GM19372 (cell line): ENCODE results near the gene PCDHB13.
"Not testable (repeated sequence)": the region's sequence is repeated elsewhere in the genome, so short reads cannot be mapped to it uniquely, and the experiment has no call there.

ENCODE experiments used
- ATAC-seq: cut with Tn5 transposase; IDR thresholded peaks from one replicate; pipeline ENCODE4 v1.9.1; 2021; ENCODE audit warnings: mild to moderate bottlenecking, low read depth, moderate library complexity; ENCODE audit not compliant: unreplicated experiment

The PCDHB13 gene

GRCh38 chr5:141213656-141214339 lies at the start of gene PCDHB13:
TSS of gene PCDHB13 (plus strand) at chr5:141213919. CDS start at chr5:141214124, 205 bp downstream.
- ATAC-seq: not testable (repeated sequence)

- no peak for ATAC-seq
These were observed 41.1 kb upstream of the PCDHB13 start, which contains the start of gene PCDHB7 for GRCh38 chr5:141172381-141173204. TSS of gene PCDHB7 (plus strand) at chr5:141172644. CDS start at chr5:141172836, 192 bp downstream.

GRCh38 chr5:141174291-141175104 lies 39.2 kb upstream of the PCDHB13 start:
- ATAC-seq: not testable (repeated sequence)

GRCh38 chr5:141175933-141176332 lies 37.8 kb upstream of the PCDHB13 start:
- ATAC-seq: no peak

- not testable (repeated sequence) for ATAC-seq
These were observed 36.0 kb upstream of the PCDHB13 start, which contains the start of gene PCDHB8 for GRCh38 chr5:141177577-141178191. TSS of gene PCDHB8 (plus strand) at chr5:141177790. CDS start at chr5:141178035, 245 bp downstream.

- not testable (repeated sequence) for ATAC-seq
These were observed 34.3 kb upstream of the PCDHB13 start for GRCh38 chr5:141179371-141179770.

- not testable (repeated sequence) for ATAC-seq
These were observed 33.8 kb upstream of the PCDHB13 start for GRCh38 chr5:141179876-141180275.

- ATAC-seq: no peak
These were observed 33.4 kb upstream of the PCDHB13 start for GRCh38 chr5:141180313-141180712.

- no peak for ATAC-seq
These were observed 31.5 kb upstream of the PCDHB13 start, which contains the start of gene PCDHB16 for GRCh38 chr5:141182248-141182647. TSS of gene PCDHB16 (plus strand) at chr5:141182387. CDS start at chr5:141182560, 173 bp downstream.

GRCh38 chr5:141184117-141184855 lies 29.4 kb upstream of the PCDHB13 start:
- not testable (repeated sequence) for ATAC-seq

- no peak for ATAC-seq
These were observed 26.7 kb upstream of the PCDHB13 start, which contains the start of gene PCDHB9 for GRCh38 chr5:141186897-141187512. TSS of gene PCDHB9 (plus strand) at chr5:141187161. CDS start at chr5:141187319, 158 bp downstream.

- ATAC-seq: not testable (repeated sequence)
These were observed 25.0 kb upstream of the PCDHB13 start for GRCh38 chr5:141188682-141189081.

GRCh38 chr5:141189131-141189530 lies 24.6 kb upstream of the PCDHB13 start:
- not testable (repeated sequence) for ATAC-seq

- ATAC-seq: no peak
These were observed 21.5 kb upstream of the PCDHB13 start, which contains the start of gene PCDHB10 for GRCh38 chr5:141192110-141192725. TSS of gene PCDHB10 (plus strand) at chr5:141192353. CDS start at chr5:141192553, 200 bp downstream.

GRCh38 chr5:141194332-141194731 lies 19.4 kb upstream of the PCDHB13 start:
- not testable (repeated sequence) for ATAC-seq

- ATAC-seq: no peak
These were observed 17.4 kb upstream of the PCDHB13 start for GRCh38 chr5:141196363-141196762.

GRCh38 chr5:141199359-141200235 lies 14.1 kb upstream of the PCDHB13 start, which contains the start of gene PCDHB11:
TSS of gene PCDHB11 (plus strand) at chr5:141199627. CDS start at chr5:141199775, 148 bp downstream.
- ATAC-seq: no peak
